ENCODE data around the gene DGKB.

GRCh38 chr7:14542624-14543023 lies 359.9 kb downstream of the DGKB start:
- TF ChIP-seq CTCF (conservative IDR thresholded peaks at IDR 0.05; ENCODE audit: low read depth, low read length): no peak
- no peak for TF ChIP-seq EZH2 (IDR thresholded peaks at IDR 0.05; ENCODE audit: borderline replicate concordance, low read depth, low read length, poor library complexity, severe bottlenecking)
